HG03159 (cell line): ENCODE measurements around the gene C8A.

Experiments
- ATAC-seq: cut with Tn5 transposase; IDR thresholded peaks from one replicate; pipeline ENCODE4 v1.9.1; 2021; ENCODE audit warnings: mild to moderate bottlenecking, moderate library complexity; ENCODE audit not compliant: unreplicated experiment

Gene C8A

DNA sequence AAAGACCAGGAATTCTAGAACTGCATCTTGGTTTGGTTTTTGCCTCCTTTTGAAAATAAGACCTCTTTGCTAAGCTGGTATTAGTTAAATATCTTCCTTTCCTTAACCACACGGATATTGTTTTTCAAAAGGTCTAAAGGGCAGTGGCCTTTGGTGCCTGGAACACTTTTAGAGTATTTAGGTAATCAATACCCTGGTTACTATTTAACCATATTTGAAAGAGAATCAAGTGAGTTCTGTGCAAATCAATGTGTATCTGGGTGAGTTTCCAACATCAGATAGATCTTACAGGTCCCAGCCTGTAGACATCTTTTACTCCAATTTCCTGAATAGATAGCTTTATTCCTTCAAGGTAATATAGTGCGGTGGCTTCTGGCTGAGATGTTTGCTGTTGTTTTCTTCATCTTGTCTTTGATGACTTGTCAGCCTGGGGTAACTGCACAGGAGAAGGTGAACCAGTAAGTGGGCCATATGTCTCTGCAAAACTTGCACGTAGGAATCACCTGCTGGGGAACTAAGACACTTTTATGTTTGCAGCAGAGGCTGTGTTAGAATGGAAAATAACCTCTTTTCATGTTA is at the start of gene C8A:
Gene C8A (plus strand): TSS at position 277 of the 579 bp plus-strand sequence. CDS start 105 bp downstream, at position 382.
- ATAC-seq: no peak

DNA sequence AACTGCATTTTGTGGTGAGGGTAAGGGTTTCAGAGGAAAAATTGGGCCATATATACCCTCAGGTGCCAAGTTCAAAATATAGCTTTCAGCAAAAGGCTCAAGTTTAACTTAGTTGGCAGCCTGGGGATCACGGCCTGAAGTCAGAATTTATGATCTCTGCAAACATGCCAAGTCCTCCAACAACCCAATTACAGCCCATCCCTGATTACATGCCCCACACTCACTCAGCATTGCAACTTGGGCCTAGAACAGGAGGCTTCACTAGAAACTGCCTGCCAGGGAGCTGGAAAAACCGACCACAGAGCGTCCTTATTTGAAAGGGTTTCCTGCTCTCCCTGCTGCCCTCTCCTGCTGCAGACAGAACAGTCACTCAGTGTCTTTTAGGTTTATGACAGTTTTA is 47.8 kb upstream of the C8A start:
- no peak for ATAC-seq

DNA sequence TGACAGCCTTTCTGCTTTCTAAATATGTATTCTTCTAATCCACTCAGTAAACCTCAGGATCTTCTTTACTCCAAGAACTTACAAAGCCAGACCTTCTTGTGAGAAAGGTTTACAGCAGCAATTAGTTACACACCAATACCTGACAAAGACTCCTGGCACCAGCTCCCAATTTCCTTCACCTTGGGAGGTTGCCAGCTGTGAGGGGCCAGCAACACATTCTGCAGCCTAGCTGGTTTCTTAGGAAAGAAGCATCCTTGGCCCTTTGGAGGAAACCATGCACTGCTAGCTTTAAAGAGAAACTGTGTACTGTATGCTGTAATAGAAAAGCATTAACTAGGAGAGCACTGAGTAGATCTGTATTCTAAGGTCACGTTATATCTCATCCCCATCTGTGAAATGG is 46.2 kb upstream of the C8A start:
- ATAC-seq: no peak

DNA sequence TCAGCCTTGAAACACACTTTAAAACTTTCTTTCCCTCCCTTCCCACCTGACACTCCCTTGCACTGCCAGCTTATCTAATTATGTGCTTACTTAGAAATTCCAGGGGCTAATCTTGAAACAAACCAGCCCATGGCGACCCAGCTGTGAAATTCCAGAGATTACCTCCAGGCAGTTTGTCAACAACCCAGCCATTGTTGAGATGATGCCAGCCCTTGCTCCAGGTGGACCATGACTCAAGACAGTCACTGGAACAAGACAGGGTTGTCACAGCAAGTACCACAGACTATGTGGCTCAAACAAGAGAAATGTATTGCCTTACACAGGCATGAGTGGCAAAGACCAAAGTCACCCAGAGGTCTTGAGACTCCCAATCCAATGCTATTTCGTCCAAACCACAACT is 43.3 kb upstream of the C8A start:
- no peak for ATAC-seq

DNA sequence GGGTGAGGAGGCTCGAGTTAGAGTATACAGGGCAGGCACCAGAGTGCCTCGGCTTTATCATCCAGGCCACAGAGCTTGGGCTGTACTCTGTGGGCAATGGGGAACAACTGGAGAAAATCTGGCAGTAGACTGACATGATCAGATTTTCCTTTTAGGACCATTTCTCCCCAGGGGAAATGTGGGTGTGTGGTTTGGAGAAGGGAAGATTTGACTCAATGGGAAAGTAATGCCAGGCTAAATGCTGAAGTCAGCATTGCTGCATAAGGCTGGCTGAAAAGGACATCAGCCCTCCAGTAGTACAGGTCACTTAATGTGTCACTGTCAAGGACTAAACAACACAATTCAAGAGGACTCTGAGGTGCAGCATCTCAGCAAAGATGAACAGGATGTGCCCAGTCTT is 40.4 kb upstream of the C8A start:
- no peak for ATAC-seq

DNA sequence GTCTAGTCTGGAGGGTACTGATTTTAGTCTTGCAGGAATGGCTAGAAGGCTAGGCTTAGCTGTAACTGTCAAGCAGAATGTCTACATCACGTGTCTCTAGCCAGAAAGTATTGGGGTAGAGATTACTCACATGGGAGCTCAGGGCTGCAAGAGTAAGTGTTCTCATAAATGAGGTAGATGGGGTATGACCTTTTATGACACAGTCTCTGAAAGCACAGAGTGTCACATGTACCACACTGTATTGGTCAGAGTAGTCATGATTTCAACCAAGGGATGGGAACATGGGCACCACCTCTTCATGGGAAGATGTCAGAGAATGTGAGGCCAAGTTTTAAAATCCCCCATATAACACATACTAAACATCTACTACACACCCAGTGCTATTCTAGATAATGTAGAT is 38.3 kb upstream of the C8A start:
- no peak for ATAC-seq

DNA sequence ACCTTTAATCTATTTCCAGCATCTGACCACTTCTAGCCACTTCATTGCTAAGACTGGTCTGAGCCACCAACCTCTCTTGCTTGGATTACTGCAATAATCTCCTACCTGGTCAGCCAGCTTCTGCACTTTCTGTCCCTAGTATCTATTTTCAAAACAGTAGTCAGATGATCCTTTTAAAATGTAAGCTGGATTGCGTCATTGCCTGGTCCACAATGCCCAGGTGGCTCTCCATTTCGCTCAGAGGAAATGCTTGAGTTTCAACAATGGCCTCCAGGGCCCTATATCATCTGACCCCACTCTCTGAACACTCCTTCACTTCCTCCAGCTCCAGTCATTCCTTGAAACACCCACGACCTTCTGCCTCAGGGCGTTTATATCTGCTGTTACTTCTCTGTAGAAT is 37.7 kb upstream of the C8A start:
- ATAC-seq: no peak

DNA sequence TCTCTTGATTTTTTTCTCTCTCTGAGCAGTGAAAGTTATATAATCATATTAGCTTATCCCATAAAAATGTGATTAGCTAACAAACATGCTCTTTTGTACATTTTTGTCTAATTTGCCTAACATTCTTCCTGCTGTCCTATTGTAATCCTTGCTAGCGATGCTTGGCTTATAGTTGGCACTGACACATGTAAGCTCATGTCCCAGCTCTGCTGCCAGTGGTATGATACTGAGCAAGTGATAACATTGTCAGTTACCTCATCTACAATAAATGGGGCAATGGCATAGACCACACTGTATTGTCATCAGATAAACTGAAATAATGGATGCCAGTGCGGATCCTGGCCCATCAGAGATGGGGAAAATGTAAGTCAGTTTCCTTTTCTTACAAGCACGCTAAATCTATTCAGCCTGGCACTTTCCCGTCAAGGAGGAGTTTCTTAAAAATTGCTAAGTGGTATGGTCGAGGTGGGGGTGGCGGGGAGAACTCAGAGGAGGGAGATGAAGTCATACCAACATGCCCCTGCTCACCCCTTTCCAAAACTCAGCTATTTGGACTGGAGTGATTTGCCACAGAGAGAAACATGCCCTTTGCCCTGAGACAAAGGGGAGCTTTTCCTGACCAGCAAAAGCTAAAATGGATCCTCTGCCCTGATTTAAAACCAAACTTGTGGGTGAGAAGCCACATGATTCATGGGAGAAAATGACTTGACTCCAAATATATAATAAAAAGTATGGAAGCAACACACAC is 36.7 kb upstream of the C8A start:
- ATAC-seq: no peak

DNA sequence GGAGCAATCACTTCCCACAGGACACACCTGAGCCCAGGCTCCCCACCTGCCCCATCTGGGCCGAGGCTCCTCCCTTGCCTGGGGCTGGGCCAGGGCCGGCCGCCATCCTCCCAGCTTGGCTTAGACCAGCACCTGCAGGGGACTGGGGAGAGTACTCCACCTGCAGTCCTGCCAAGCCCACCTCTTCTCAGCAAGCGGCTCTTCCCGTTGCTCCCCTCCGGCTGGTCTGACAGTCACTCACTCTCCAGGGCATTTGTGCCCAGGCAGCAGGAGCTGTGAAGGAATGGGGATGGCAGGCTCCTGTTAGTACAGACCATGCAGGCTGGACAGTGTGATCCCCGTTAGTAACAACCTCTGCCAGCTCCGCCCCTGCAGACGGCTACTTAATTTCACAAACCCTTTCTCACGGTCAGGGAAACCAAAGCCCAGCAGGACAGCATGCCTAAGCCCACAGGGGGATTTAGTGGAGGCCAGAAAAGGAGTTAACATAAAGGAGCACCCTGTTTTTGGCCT is 35.2 kb upstream of the C8A start, which contains the start of gene FYB2:
Gene FYB2 (minus strand): TSS at position 18 of the 513 bp plus-strand sequence. CDS start 114 bp downstream, outside the sequence.
- ATAC-seq: no peak

DNA sequence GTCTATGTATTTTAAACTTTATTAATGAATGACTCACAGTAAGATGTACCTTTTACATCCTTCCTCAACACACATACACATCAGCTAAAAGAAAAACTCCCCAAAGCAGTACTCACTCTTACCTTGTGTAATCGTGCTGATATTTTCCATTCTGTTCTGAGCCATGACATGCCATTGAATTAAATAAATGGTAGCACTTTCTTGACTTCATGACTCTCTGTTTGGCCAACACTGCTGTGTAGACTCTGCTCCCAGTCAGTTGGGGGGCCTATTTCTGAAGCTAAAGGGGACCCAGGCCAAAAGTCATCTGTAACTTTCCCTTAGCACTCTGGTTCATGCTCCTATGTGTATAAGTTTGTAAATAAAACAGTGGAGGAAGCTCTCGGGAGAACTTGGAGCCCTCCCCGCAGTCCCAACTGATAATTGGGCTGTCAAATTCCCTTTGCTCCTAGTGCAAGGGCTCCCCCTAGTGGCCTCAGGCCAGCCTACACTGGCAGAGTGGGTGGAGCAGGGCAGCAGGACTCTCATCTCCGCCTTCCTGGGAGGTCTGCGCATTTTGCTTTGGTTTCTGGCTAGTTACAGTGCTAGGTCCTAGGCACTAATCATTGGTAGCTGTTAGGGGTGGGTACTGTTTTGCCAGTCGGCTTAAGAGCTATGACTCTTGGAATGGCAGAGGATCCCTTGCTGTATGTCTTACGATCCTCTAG is 33.7 kb upstream of the C8A start:
- peak; percentile 70 for ATAC-seq

DNA sequence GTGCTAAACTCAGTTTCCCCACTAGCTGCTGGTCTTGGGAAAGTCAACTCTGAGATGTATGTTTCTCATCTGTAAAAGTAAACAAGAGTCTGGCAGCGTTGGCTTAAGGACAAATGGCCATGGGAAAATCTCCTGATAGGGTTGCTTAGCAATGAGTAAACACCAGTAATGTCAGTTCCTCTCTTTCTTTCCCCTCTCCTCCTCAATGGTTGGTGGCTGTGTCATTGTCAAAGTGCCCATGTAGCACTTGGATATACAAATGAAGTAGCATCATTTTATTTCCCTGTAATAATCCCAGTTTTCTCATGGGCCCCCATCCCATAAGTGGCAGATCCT is 33.2 kb upstream of the C8A start:
- no peak for ATAC-seq

DNA sequence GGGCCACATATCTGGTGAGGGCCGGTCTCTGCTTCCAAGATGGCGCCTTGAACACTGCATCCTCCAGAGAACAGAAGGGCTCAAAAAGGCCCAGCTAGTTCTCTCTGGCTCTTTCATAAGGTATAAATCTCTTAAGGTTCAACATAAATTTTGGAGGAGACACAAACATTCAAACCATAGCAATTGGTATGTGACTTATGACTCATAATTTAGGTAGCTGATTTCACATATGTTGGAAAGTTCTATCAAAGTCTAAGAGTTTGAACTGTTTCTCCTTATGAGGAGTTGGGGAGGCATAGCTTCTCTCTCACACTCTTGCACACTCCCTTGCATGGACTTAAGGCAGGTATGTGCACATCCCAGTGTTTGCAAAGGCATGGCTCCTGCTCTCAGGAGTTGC is 30.3 kb upstream of the C8A start:
- no peak for ATAC-seq

DNA sequence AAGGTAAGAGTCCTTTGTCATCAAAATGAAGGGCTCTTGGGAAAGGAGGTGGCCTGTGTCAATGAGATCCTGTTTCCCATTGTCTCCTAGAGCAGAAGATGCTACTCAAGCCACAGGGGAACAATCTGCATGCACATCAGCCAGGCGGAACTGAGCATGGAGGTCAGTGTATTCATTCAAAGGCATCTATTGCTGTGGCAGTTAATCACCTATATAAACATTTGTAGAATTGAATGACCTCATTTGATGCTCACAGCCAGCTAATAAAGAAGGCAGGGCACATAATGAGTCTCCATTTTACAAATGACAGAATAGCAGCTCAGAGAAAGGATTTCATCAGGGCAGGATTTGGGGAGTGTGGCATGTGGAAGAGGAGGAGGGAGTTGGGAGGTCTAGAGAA is 29.7 kb upstream of the C8A start:
- no peak for ATAC-seq

DNA sequence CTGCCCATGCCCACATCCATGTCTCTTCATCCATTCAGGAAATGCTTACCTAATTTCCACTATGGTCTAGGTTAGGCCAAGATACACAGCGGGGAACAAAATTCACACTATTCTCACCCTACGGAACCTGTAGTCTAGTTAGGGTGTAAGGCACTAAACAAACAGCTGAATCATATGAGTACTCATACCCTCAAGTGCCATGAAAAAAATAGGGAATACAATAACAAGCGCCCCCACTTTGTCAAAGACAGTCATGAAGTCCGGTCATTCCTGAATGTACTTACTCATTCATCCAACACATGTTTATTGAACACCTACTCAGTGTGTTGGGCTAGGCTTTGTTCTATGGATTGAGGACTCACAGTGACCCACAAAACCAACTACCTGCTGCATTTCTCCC is 29.2 kb upstream of the C8A start:
- no peak for ATAC-seq

DNA sequence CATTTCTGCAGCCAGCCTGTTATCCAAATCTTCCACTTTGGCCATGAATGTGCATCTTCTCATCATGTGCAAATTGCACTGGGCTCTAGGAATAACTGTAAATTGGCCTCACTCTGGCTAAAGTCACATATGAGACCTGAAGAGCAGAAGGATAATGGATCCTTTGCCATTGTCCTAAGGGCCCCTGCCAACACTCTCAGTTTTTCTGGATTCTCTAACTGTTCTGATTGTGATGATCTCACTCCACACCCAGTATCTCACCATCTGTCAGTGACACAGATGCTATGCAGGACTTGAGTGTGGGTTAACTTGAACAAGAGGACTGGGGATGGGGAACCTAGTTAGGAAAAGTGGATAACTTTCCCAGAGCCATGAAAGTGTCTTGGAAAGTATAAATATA is 26.9 kb upstream of the C8A start:
- no peak for ATAC-seq

DNA sequence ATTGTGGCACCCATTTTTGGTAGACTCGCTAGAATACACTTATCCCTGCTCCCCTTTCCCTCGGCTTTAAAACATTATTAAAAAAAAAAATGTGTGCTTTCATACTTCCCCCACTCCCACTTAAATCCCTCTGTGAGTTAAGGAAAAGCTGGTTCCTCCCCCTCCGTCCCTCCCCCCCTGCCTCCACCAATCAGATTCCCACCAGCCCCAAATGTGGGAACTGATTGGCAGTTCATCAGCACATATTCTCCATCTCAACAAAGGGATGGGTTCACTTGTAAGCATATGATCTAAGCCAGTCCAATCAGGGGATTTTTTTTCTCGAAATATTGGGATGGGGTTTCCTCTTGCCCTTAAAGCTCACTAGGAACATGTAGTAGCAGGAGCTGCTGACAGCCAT is 24.5 kb upstream of the C8A start:
- no peak for ATAC-seq

DNA sequence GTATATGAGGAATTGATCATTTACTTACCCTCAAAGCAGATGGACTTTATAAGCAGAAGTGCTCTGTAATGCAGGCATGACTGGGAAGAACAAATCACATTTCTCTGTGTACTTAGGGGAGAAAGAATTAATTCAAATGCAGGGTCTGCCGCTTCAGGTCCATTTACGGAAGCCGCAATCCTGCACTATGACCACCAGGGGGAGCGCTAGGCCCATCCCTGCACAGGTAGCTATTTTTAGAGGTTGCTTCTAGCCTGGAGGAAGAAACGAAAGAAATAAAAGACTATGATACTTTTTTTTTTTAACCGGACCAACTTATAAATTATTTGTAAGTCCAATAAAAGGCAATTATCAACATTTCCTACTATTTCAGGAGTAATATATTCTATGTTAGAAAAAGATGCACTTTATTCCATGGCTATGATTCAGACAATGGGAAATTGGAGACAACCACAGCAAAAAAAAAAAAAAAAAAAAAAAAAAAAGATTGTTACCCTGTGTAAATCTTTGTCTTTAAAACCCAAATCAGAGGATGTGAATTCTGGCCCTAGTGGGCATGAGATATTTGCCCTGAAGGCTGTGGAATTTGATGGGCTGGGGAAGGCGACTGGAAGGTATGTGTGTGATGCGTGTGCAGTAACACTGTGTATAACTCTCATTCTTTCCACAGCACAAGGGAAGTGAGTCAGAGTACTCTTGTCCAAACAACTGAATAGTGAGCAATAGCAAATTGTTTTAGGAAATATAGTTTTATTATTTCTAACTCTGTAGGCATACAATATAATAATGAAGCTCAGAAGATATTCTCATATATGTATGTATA is 22.5 kb upstream of the C8A start:
- ATAC-seq: peak; percentile 88

DNA sequence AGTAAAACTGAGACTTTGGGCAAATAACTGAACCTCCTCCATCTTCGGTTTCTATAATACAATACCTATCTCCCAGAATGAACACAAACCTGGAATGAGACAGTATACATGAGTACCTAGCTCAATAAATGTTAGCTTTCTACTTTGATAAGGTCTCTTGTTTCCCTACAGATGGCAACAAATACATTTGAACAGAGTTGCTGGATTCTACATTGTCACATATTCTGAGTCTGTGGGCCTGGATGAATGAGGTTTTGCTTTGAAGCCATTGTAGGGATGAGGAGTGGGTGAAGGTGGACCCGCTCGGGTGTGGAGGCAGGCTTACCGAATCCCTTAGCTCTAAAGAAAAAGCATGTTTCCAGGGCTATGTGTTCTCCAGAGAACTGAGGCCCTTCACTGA is 21.5 kb upstream of the C8A start:
- ATAC-seq: no peak

DNA sequence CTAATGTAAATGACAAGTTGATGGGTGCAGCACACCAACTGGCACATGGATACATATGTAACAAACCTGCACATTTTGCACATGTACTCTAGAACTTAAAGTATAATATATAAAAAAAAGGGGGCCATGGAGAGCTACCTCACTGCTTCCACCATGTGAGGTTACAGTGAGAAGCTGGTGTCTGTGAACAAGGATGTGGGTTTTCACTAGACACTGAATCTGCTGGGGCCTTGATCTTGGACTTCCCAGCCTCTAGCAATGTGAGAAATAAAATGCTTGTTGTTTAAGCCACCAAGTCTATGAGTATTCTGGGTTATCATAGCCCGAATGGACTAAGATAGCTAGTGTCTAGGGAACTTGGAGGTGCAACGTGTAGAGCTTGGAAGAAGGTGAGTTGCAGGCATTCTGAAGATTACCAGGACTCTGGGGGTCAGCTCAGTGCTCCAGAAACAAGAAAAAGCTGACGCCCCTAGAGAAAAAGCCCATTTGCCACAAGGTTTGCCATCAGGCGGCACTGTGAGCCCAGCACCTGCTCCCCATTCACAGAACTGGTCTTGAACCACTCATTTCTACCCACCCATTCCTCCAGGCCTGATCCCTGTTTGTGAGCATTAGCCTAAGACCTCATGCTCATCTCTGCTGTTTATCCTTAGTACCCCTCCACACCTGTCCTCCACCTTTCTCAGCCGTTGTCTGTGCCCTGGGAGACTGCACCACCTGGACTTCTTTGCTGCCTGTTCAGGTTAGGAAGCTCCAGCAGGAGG is 20.3 kb upstream of the C8A start:
- ATAC-seq: no peak

DNA sequence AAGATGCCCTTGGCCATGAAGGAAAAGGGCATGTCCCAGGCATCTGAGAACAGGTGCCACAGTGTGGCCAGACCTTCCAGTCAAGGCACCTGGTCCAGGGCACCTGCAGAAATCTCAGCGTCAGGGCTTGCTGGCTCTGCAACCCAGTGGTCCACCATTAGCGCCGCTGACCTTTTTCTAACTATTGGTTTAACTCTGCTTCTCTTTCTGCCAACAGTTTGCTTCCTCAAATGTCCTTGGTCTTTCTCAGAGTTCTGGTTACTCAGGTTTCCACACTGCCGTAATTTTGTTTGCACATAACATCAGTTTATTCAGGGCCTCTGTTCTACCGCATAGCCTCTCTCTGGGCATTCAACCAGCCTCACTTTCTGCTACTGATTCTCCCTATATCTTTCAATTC is 18.9 kb upstream of the C8A start:
- no peak for ATAC-seq
